HG02943 (cell line): ENCODE measurements around the gene NUMB.

Experiments used
- ATAC-seq: cut with Tn5 transposase; IDR thresholded peaks from one replicate; pipeline ENCODE4 v1.9.1; 2021; ENCODE audit warnings: mild to moderate bottlenecking, low read depth, moderate library complexity; ENCODE audit not compliant: unreplicated experiment

NUMB gene

DNA sequence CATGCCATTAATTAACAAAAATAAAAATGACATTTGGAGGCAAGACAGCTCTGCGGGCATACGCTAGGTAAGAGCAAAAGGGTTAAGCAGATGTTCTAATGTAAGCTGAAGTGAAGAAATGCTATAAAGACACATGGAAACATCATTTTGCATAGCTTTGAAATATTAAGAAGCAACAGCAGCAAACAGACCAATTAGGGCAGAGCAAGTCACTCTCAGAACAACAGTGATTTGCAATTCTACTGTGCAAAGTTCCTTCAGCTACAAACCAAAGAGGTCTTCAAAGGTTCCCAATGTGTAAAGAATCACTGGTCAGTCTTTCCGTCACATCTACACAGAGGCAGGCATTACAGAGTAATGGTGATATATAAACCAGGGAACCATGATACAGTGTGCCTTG is 152.8 kb downstream of the NUMB start:
- ATAC-seq = no peak

DNA sequence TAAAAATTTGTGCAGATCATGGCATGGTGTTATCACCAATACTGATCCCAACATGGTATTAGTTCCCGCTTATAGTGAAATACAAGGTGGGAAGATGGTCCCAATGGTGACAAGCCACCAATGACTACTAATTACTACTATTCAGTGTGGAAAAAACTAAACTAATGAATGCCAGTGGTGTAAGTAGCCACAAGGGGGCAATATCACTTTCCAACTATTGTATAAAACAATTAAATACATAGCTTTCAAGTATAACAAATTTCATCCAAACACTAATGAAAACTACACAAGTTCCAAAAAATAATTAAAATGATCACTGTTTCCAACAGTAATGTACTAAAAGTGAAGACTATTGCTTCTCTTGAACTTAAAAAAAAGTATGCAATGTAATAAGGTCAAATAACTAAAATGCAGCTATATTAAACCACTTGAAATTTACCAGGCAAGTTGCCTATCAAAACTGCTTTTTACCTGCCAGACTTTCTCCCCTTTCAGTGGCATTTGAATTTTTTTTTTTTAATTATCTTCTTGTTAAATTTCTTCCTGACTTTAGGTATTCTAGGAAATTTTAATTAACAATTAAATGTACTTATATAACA is 163.0 kb downstream of the NUMB start:
- ATAC-seq = no peak

DNA sequence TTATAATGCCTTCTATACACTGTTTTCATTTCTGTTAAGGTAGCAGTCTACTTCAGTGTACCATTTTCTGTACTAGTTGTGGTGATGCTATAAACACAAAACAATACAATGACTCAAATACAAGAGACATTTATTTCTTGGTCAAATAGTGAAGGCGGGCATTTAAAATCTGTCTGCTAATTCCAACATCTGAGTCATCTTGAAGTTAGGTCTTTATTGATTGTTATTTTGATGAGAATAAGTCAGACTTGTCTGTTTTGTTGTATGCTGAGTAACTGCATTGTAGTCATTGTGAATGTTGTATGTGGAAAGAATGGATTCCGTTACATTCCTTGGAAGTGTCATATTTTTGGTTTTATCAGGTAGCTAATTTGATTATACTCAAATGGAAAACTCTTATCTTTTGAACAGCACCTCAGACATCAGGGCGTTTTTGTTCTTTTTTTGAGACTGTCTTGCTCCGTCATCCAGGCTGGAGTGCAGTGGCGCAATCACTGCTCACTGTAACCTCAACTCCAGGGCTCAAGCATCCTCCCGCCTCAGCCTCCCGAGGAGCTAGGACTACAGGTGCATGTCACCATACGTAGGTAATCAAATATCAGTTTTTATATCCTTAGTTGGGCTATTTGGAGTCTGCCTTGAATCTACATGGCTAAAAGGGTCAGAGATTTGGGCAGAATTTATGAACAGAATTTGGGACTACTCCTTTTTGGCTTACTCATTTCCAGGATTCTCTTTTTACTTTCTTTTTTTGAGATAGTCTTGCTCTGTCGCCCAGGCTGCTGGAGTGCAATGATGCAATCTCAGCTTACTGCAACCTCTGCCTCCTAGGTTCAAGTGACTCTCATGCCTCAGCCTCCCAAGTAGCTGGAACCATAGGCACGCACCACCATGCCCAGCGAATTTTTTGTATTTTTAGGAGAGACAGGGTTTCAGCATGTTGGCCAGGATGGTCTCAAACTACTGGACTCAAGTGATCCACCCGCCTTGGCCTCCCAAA is 164.3 kb downstream of the NUMB start:
- no peak for ATAC-seq

DNA sequence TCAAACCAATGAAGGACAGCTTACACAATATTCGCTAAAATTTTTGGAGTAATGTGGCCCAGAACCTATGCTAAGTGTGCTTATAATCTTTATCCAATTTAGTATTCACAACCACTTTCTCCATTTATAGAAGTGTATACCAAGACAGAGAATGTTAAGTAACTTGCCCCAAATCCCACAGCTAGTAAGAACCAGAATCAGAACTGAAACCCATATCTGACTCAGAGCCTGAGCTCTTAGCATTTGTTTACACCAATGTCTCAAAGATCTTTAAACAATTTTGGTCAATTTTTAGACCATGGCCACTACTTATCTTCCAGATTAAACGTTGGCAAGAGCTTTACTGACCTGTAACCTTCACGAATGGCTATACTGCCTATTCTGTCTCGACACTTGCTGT is 168.1 kb downstream of the NUMB start:
- no peak for ATAC-seq

DNA sequence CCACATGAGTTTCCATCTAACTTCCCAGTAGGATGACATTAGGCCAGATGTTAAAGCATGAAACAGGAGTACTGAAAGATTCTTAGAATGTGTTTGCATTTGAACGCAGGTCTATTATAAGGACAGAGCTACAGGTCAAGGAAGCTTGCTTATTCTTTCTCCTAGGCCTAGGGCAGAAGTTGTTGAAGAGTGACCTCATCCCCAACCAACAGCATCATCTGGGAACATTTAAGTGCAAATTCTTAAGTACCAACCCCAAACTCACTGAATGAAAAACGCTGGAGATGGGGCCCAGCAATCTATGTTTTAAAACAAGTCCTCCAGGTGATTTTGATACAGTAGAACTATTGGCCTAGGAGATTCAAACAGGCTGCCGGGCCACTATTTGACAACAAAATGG is 168.6 kb downstream of the NUMB start:
- ATAC-seq = no peak

DNA sequence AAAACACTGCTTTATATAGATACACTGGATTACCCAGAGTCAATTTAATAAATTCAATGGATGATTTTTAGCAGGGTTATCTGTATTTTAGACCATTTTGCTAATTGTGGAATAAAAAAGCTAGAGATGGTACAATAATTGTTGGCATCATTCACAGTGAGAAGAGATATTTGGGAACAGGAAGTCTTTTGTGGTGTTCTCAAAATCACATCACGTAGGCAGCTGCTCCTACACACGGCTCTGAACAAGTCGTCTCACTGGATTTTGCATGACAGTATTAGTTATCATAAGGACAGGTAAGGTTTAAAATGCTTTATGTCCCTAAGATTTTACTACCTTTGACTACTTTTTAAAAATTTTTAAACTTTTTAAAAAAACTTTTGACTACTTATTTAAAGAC is 169.0 kb downstream of the NUMB start:
- no peak for ATAC-seq

DNA sequence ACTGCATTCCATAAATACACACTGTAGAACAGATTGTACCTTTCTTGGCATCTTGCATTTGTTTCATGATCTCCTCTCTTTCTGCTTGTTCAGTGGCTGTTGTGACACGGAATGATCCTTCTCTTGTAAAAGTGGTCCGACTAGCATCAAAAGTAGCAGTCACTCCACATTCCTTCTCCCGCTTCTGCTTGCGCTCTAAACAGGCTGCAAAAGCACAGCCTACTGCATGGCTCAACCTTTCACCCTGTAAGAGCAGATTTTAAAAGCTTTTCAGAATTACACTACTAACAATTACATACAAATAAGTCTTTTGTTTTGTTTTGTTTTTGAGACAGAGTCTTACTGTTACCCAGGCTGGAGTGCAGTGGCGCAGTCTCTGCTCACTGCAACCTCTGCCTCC is 171.3 kb downstream of the NUMB start:
- no peak for ATAC-seq

DNA sequence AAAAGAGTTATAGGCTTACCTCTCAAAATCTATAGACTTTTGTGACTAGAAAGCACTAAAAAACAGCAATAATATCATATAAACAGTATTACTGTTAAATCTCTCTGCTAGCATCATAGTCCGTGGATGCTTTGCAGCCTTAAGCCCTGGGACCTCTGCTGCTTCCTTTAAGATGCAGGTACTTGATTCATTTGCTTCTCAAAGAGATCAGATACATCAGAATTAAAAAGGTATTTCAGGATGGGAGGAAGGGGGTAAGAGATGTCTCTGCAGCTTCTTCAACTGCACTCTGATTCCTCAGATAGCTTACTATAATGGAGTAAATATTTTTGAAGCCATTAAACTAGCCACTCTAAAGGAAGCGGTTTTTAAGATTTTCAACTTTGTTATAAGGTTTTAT is 171.7 kb downstream of the NUMB start:
- no peak for ATAC-seq

DNA sequence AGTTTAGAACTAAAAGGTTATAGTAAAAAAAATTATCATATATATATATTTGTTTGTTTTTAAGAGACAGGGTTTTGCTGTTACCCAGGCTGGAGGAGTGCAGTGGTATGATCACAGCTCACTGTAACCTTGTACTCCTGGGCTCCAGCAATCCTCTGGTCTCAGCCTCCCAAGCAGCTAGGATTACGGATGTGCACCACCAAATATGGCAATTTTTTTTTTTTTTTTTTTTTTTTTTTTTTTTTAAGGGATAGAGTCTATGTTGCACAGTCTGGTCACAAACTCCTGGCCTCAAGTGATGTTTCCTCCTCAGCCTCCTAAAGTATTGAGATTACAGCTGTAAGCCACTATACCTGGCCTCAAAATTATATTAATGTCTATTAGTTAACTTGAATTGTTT is 172.4 kb downstream of the NUMB start:
- ATAC-seq = no peak

DNA sequence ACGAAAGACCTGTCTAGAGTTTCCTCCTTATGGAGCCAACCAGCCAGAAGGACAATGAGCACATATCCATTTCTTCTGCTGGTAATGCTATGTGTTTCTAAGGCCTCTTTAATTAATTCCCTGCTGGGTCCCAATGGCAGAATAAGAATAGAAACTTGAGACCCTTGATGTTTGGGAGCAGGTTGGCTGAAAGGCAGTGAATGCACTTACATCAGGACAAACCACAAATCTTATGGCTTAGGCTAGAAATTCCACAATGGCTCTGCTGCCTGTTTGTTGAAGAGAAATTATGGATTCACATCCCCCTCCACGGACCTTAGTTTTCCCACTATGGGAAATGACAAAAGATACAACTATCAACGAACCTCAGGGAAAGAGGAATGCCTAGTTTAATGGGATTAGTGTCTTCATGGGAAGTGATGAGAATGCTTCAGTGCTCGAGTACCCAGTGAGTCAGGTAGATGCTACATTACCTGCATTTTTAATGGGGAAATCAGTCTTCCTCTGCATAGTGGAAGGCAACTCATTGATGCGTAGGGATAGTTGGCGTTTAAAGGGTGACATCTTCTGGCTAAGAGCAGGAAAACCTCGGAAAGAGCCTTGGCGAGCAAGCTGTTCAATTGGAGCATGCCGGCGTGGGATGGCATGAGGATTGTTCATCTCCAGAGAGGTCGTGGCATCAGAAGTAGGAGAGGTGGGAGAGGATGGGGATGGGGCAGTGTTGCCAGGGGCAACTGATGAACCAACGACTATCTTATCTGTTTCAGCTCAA is 174.6 kb downstream of the NUMB start:
- no peak for ATAC-seq

DNA sequence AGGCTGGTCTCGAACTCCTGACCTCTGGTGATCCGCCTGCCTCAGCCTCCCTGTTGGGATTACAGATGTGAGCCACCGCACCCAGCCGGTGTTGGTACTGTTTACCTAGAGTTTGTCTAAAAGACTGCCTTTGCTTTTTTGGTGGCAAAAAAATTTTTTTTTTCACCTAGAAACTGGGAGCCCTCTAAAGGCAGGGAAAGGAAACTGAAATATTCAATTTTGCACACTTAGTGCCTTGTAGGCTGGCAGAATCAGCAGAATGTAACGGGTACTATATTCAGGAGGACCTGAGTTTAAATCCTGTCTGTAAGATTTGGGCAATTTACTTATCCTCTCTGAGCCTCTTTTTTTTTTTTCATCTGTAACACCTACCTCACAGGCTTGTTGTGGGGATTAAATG is 177.4 kb downstream of the NUMB start:
- no peak for ATAC-seq

DNA sequence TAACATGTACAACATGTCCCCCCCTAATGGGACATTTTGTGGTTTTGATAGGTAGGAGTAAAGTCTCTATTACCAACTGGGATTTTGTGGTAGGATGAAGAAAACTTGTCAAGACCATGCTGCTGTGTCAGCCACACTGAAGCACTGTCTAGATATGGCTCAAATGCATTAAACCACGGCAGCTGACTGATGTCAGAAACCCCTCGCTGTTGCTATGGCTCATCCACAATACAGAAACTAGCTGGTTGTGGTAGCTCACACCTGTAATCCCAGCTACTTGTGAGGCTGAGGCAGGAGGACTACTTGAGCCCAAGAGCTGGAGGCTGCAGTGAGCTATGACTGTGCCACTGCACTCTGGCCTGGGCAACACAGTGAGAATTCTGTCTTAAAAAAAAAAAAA is 181.0 kb downstream of the NUMB start:
- ATAC-seq = no peak

DNA sequence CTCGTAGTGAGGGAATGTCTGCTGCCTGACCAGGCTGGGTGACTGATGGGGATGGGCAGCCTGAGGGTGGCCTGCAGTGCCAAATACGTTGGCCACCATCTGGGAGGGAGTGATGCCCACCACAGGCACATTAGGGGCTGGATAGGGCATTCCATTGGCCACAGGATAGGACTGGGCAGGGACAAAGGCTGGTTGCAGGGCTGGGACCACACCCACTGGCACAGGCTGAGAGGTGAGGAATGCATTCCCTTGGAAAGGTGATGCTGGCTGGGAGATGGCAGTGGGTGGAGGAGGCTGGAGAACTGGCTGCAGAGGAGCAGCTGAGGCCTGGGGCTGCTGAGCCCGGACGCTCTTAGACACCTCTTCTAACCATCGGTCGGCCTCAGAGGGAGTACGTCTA is 181.5 kb downstream of the NUMB start:
- ATAC-seq = no peak

DNA sequence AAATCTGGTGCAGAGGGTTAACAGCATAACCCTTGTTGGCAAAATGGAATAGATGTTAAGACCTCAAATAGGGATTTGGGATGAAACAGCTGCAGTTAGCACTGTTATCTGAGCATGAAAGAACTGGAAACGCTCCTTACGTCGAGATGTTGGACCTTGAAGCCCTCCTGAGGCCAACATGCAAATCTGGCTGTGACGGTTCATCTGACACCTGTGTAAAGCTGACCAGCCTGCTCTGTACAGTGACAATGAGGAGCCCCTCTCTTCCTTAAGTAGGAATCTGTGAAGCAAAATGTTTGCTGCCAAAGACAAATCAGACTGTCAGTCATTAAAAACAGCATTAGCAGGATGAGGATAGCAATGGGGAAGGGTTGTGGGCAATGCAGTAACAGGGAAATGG is 184.5 kb downstream of the NUMB start:
- no peak for ATAC-seq

DNA sequence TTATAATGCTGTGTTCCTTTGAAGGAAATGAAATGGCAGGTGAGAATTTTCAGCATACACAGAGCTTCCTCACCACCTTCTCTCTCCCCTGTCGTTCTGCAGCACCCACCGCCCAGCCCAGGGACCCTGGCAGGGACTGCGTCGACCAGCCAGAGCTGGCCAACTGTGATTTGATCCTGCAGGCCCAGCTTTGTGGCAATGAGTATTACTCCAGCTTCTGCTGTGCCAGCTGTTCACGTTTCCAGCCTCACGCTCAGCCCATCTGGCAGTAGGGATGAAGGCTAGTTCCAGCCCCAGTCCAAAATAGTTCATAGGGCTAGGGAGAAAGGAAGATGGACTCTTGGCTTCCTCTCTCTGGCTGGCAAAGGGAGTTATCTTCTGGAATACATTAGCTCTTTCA is 186.0 kb downstream of the NUMB start:
- no peak for ATAC-seq

DNA sequence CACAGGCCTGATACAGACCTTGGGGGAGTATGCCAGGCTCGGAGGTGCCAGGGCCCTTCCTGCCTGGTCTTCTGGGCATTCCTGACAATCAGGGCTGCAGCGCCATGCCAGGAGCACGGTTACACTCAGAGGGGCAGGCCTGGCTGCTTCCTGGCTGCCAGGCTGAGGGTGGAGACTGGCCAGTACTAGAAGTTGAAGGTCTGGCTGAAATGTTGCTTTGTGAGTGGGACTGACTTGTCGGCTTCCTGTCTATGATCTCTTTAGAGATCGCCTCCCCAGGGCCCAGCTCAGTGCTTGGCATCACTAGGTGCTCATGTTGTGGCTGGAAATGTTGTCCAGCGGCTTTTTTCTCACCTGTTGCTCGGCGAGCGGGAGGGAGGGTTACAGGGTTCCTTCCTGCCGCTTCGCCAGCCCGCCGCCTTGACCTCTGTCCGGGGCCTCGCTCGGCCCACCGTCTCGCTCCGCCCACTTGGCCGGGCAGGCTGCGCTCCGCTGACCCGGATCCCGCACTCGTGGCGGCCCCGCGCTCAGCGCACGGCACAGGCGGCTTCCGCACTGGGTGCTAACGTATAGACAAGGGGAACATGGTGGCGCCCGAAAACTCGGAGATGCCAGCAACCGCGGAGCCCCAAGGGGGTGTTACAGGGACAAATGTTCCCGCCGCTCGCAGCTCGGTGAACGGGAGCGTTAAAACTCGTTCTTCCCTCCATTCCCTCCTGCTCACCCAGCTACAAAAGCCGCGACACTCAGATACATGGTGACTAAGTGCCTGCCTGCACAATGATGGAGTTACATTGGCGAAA is 188.4 kb downstream of the NUMB start:
- peak; percentile 47 for ATAC-seq

DNA sequence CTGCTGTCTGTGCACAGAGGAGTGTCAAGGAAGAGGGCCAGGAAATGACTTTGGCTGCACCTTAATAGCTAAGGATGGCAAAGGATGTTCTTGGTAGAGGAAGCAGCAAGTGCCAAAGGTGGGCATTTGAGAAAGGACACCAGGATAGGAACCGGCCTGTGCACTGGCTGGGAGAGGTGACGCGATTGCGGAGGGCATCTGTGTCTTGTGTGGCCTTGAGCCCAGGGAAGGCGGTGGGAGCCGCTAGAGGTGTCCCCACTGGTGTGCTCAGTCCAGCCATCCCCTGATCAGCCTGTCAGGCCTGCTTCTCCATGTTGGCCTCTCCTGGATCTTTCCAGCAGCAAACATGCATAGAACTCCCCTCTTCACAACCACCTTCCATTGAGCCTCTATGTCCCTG is 190.9 kb downstream of the NUMB start:
- no peak for ATAC-seq

DNA sequence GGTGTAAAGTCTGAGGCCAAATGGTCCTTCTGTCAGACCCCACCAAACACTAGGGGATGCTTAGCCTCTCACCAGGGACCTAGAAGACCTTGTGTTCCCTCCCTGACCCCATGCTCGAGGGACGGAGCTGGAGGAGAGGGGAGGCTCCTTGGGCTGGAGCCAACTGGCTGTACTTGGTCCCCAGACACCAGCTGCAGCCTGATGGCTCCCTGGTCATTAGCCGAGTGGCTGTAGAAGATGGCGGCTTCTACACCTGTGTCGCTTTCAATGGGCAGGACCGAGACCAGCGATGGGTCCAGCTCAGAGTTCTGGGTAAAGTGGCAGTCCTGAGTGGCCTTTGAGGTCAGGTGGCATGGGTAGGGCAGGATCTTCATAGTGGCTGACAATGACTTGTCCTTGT is 192.0 kb downstream of the NUMB start:
- ATAC-seq = no peak

DNA sequence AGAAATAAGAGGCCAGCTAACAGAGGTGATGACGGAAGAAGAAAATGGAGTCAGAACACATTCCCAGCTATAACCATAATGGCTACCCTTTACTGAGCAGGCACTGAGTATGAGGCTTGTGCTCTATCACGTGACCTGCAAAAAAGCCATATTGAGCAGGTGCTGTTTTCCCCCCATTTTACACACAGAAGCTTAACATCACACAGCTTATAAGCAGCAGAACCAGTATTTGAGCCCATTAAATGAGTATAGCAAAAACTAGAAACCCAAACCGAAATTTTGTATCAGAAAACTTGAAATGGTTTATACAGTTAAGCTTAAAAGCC is 192.7 kb downstream of the NUMB start:
- ATAC-seq = no peak

DNA sequence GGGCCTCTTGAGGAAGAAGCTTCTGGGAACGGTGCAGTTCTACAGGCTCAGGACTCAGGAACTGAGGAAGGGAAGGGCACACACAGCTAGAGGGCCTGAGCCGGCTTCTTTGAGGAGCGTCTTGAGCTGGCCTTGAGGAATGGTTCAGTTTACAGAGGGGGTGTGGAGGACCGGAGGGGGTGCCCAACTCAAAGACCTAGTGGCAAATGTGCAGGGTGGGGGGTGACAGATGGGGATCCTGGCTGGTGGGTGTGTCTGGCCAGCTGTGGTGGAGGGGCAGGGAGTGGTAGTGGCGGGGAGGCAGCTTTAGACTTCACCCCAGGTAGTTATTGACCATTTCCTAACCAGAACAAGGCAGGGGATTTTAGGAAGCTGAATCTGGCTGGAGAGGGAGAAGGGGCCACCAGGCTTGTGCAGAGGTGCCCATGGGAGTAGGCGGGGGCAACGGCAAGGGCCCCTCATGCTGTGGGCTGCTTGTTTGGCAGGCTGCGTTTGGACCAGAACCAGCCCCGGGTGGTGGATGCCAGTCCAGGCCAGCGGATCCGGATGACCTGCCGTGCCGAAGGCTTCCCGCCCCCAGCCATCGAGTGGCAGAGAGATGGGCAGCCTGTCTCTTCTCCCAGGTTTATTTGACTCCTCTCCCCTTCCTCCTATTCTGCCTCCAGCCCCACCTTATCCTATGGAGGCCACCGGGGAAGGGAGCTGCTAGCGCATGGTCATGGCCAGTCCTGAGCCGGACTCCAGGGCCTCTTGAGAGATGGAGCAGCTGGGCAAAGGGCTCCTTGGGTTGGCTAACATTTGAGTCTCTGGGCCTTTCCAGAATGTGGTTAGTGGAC is 193.2 kb downstream of the NUMB start:
- no peak for ATAC-seq
